Parathyroid adenoma (tissue), 2 donors: ENCODE data around the gene ZFHX3.

Experiments used
- H2AFZ ChIP-seq: fragments of 300-600 bp; sonication (generic); one replicate; pipeline ENCODE4 v1.7.0; 2017; ENCODE audit warnings: antibody characterized with exemption, mild to moderate bottlenecking
- H3K27ac ChIP-seq: fragments of 300-600 bp; sonication (generic); one replicate; pipeline ENCODE4 v1.7.0; 2017
- H3K27me3 ChIP-seq: fragments of 300-600 bp; sonication (generic); one replicate; pipeline ENCODE4 v1.7.0; 2017; ENCODE audit warnings: low read length; ENCODE audit not compliant: control insufficient read depth, insufficient read depth
- H3K36me3 ChIP-seq: fragments of 300-600 bp; sonication (generic); one replicate; pipeline ENCODE4 v1.7.0; 2017; ENCODE audit warnings: low read length; ENCODE audit not compliant: control insufficient read depth, insufficient read depth
- H3K4me1 ChIP-seq: fragments of 300-600 bp; sonication (generic); one replicate; pipeline ENCODE4 v1.7.0; 2017; ENCODE audit warnings: control low read depth
- H3K4me2 ChIP-seq: fragments of 300-600 bp; sonication (generic); one replicate; pipeline ENCODE4 v1.7.0; 2017; ENCODE audit warnings: low read length
- H3K4me3 ChIP-seq: fragments of 300-600 bp; sonication (generic); one replicate; pipeline ENCODE4 v1.7.0; 2017; ENCODE audit warnings: low read depth, low read length
- H3K79me2 ChIP-seq: fragments of 300-600 bp; sonication (generic); one replicate; pipeline ENCODE4 v1.7.0; 2017; ENCODE audit warnings: control low read depth
- H3K9ac ChIP-seq: fragments of 300-600 bp; sonication (generic); one replicate; pipeline ENCODE4 v1.7.0; 2017; ENCODE audit warnings: mild to moderate bottlenecking
- H3K9me3 ChIP-seq: fragments of 300-600 bp; sonication (generic); one replicate; pipeline ENCODE4 v1.7.0; 2017; ENCODE audit warnings: low read length; ENCODE audit not compliant: control insufficient read depth
- TF ChIP-seq, protein P1 (sequence below): fragments of 300-600 bp; sonication (generic); IDR thresholded peaks from one replicate; pipeline ENCODE4 v1.7.0; 2017; ENCODE audit warnings: antibody characterized with exemption, mild to moderate bottlenecking
- donor health status: primary hyperparathyroidism.

The ZFHX3 gene

DNA sequence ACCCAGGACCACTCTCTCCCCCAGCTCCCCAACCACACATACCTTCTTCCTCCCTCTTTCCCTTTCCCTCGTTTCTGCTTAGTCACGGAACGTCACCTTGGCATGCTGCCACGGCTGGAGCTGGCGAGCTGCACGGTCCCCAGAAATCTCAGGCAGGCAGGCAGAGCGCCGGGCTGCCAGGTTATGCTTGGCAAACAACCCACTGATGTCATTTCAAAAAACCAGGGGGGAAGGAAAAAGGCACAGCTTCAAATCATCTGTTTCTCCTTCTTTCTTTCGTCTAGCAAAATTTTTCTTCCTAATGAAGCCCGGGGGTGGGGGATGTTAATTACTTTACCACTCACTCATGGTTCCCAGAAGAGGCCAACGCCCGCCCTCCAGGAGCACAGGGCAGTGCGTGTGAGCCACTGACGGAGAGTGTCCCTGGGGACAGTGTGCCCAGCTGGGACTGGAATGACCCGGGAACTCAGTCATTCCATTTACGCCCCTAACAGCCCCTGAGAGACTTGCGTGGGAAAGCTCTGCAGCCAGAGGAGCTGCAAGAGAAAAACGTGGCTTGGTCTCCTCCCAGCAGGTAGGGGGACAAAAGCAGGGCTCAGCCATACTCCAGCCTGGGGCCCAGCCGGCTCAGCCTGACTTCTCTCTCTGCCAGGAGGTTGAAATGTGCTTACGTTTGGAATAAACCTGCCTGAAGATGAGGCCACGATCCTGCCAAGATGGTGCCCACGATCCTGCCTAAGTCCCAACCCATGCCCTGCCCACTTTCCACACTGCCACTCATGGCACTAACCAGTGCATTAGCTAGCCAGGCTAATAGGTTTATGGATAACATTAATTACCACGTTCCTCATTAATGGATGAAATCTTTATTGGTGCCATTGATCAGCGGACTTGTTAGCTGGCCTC lies 198.9 kb downstream of the ZFHX3 start:
- Histone ChIP-seq H3K27ac (peak overlapping the region; percentile 68), H3K4me2 (peak overlapping the region; percentile 33), H3K4me1 (peaks cover 15% of the 10 kb centered on the region), H3K4me3 (no peak overlapping the region), H3K79me2 (peaks cover 45% of the 10 kb centered on the region), H3K36me3 (no peaks in the 10 kb centered on the region), H3K27me3 (no peaks in the 10 kb centered on the region), H2AFZ (peak overlapping the region; percentile 60), H3K9ac (no peak overlapping the region), H3K9me3 (no peaks in the 10 kb centered on the region)
- TF ChIP-seq, protein P1, sequence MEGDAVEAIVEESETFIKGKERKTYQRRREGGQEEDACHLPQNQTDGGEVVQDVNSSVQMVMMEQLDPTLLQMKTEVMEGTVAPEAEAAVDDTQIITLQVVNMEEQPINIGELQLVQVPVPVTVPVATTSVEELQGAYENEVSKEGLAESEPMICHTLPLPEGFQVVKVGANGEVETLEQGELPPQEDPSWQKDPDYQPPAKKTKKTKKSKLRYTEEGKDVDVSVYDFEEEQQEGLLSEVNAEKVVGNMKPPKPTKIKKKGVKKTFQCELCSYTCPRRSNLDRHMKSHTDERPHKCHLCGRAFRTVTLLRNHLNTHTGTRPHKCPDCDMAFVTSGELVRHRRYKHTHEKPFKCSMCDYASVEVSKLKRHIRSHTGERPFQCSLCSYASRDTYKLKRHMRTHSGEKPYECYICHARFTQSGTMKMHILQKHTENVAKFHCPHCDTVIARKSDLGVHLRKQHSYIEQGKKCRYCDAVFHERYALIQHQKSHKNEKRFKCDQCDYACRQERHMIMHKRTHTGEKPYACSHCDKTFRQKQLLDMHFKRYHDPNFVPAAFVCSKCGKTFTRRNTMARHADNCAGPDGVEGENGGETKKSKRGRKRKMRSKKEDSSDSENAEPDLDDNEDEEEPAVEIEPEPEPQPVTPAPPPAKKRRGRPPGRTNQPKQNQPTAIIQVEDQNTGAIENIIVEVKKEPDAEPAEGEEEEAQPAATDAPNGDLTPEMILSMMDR = no peak

DNA sequence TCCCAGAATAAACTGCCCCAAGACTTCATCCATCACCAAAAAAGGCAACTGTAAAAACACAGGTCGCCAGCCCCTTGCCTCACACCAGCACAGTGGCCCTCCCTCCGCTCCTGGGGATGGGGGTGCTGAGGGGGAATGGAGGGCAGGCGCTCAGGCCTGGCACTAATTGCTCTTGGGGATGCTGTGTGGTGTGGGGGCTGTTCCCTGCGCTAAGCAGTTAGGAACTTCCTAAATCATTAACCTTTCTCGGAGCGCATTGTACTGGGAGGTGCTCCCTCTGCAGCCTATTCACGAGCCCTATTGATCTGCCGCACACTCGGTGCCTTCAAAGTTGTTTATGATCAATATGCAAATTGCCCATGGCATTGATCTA lies 199.9 kb downstream of the ZFHX3 start:
- Histone ChIP-seq H3K79me2 (peaks cover 45% of the 10 kb centered on the region), H3K36me3 (no peaks in the 10 kb centered on the region), H3K27ac (no peak overlapping the region), H3K4me2 (no peak overlapping the region), H3K27me3 (no peaks in the 10 kb centered on the region), H3K4me1 (peaks cover 13% of the 10 kb centered on the region), H2AFZ (no peak overlapping the region), H3K9ac (no peak overlapping the region), H3K9me3 (no peaks in the 10 kb centered on the region), H3K4me3 (no peak overlapping the region)
- TF ChIP-seq, protein P1 = no peak

DNA sequence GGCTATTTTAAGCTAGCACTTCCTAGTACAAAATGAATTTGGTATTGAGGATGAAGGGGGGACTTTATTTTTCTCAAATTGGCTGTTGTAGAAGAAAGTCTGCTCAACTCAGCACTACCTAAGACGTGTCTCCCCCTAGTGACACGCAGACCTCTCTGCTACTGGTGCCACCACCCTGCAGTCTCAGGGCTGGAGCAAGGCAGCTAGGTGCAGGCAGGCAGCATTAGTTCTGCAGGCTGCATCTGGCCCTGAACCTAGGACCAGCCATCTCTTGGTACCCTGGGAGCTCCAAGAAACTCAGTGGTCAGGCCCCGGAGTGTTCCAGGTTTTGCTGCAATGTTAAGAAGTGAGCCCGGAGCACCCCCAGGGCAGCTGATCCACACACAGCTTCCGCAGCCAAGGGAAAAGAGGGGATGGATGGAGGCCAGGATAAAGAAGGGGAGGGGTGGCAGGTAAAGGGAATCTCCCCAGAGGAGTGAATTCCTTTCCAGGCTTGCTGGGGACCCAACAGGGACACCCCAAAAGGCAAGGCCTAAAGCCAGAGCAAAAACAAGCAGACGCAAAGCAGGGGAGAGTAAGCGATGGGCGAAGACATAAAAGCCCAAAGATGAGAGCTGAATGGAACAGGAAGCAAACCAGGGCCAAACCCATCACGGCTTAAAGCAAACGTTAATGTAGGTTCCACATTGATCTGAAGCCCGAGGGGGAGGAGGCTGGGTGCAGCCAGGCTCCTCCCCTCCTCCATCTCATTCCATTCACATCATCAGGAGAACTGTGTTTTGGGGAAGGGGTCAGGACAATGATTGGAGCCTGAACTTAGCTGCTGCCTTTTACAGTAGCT lies 200.5 kb downstream of the ZFHX3 start:
- Histone ChIP-seq H3K4me1 (peaks cover 10% of the 10 kb centered on the region), H3K79me2 (peaks cover 41% of the 10 kb centered on the region), H3K9me3 (no peaks in the 10 kb centered on the region), H3K27me3 (no peaks in the 10 kb centered on the region), H3K36me3 (no peaks in the 10 kb centered on the region), H2AFZ (no peak overlapping the region), H3K4me3 (no peak overlapping the region), H3K27ac (no peak overlapping the region), H3K9ac (no peak overlapping the region), H3K4me2 (no peak overlapping the region)
- TF ChIP-seq, protein P1 = no peak

DNA sequence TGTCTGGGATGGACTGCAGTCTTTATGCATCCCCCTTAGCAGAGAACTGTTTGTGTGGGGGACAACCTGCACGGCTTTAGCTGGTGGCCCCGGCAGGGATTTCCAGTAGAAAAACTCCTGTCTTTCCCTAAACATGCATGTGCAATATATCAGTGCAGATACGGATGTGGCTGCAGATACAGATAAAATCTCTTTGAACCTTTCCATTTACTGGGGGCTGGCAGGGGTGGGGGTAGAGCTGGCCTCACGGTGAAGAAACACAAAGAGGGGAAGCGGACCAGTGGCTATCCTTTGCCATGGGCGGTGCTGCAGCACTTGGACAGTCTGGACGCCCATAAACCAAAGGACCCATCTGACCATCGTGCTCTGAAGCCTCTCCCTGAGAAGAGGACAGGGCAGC lies 201.3 kb downstream of the ZFHX3 start:
- Histone ChIP-seq H3K79me2 (peaks cover 41% of the 10 kb centered on the region), H3K9ac (no peak overlapping the region), H3K27ac (no peak overlapping the region), H2AFZ (no peak overlapping the region), H3K4me2 (no peak overlapping the region), H3K9me3 (no peaks in the 10 kb centered on the region), H3K4me1 (peaks cover 10% of the 10 kb centered on the region), H3K36me3 (no peaks in the 10 kb centered on the region), H3K4me3 (no peak overlapping the region), H3K27me3 (no peaks in the 10 kb centered on the region)
- TF ChIP-seq, protein P1 = no peak
